Tibial nerve (tissue), 4 donors: ENCODE measurements around the gene FAHD2A. TPM values are rescaled to one million over a fixed set of nuclear protein-coding genes. Genes with fewer than 3 reads are reported as not detected.

Source experiments
- DNase-seq, 2 donors: peaks; one replicate each; pipeline ENCODE4 v3.0.0-alpha.2; 2019; ENCODE audit warnings: low spot score in 2 of 2
- H3K27ac ChIP-seq, 4 donors: fragments of 200-600 bp; sonication (generic) in 3 of 4; one replicate each; pipeline ENCODE4 v1.5.1; 2017 to 2019; ENCODE audit warnings: mild to moderate bottlenecking in 1 of 4
- H3K27me3 ChIP-seq, 2 donors: fragments of 200-600 bp; sonication (generic) in 1 of 2; one replicate each; pipeline versions ENCODE4 v1.5.1 to v1.6.0; 2017 to 2019
- H3K36me3 ChIP-seq, 3 donors: fragments of 200-600 bp; sonication (generic); one replicate each; pipeline ENCODE4 v1.5.1; 2018 to 2019
- H3K4me1 ChIP-seq, 4 donors: fragments of 200-600 bp; sonication (generic) in 3 of 4; one replicate each; pipeline ENCODE4 v1.5.1; 2017 to 2019
- H3K4me3 ChIP-seq, 4 donors: fragments of 200-600 bp; sonication (generic) in 3 of 4; one replicate each; pipeline ENCODE4 v1.5.1; 2017 to 2019; ENCODE audit warnings: mild to moderate bottlenecking in 1 of 4, moderate library complexity in 1 of 4
- H3K9me3 ChIP-seq, 4 donors: fragments of 200-600 bp; sonication (generic) in 3 of 4; one replicate each; pipeline ENCODE4 v1.5.1; 2017 to 2019
- EP300 ChIP-seq, 2 donors: sonication (generic); formaldehyde crosslinking; IDR thresholded peaks; one replicate each; pipeline ENCODE4 v1.6.1; 2017; ENCODE audit warnings: antibody characterized with exemption in 2 of 2, mild to moderate bottlenecking in 1 of 2
- POLR2A ChIP-seq, 2 donors: fragments of 450-650 bp; IDR thresholded peaks; one replicate each; pipeline ENCODE4 v1.6.1; 2017; ENCODE audit warnings: antibody characterized with exemption in 2 of 2, mild to moderate bottlenecking in 2 of 2, moderate library complexity in 2 of 2
- WGBS, 2 donors: methylation state at CpG; one replicate each; pipeline ENCODE4 v1.1.5; 2018; 5-methylcytosine and 5-hydroxymethylcytosine counted together
- total RNA-seq, 4 donors: library from RNA; depleted of rRNA; stranded (reverse); fragments of >200 nt; gene quantifications; one replicate each; pipeline ENCODE4 v1.1.0, GENCODE V29; 2016
- TF ChIP-seq, protein P1 (sequence below), 5 experiments: fragments of 200-600 bp in 3 of 5; fragments of 450-650 bp in 2 of 5; sonication (generic) in 3 of 5; IDR thresholded peaks; one replicate each; pipeline ENCODE4 v1.5.1; 2016 to 2019; ENCODE audit warnings: antibody characterized with exemption in 5 of 5, mild to moderate bottlenecking in 3 of 5, moderate library complexity in 2 of 5

The FAHD2A gene
- total RNA-seq, 4 donors from 2014 or later: 21.0 to 34.5 (median 24.8) TPM

DNA sequence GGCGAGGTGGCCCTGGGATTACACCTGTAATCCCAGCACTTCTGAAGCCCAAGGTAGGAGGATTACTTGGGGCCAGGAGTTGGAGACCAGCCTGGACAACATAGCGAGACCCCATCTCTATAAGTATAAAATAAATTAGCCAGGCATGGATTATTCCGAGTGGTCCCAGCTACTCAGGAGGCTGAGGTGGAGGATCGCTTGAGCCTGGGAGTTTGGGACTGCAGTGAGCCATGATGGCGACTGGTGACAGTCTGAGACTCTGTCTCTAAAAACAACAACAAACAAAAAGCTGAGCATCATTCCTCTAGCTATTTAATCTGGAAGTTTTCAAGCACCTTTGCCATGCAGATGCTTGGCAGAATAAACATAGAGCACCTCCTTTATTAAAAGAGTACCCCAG, 21.8 kb upstream of the FAHD2A start:
- H3K4me3 ChIP-seq: no peak overlapping the region
- H3K27ac ChIP-seq: no peak overlapping the region
- H3K9me3 ChIP-seq: no peaks in the 10 kb centered on the region
- no peaks in the 10 kb centered on the region for H3K27me3 ChIP-seq
- 94 to 96% methylated on average over 5 of the region's 5 CpGs for WGBS, 2 donors
- TF ChIP-seq, protein P1, sequence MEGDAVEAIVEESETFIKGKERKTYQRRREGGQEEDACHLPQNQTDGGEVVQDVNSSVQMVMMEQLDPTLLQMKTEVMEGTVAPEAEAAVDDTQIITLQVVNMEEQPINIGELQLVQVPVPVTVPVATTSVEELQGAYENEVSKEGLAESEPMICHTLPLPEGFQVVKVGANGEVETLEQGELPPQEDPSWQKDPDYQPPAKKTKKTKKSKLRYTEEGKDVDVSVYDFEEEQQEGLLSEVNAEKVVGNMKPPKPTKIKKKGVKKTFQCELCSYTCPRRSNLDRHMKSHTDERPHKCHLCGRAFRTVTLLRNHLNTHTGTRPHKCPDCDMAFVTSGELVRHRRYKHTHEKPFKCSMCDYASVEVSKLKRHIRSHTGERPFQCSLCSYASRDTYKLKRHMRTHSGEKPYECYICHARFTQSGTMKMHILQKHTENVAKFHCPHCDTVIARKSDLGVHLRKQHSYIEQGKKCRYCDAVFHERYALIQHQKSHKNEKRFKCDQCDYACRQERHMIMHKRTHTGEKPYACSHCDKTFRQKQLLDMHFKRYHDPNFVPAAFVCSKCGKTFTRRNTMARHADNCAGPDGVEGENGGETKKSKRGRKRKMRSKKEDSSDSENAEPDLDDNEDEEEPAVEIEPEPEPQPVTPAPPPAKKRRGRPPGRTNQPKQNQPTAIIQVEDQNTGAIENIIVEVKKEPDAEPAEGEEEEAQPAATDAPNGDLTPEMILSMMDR (IDR thresholded peaks at IDR 0.05): no peak
- TF ChIP-seq EP300 (IDR thresholded peaks at IDR 0.05) (no peak), POLR2A (IDR thresholded peaks at IDR 0.05) (no peak)
- peaks cover 0 to 42% (median 0%) of the 10 kb centered on the region in 3 donors for H3K36me3 ChIP-seq
- DNase-seq: no peak
- peaks cover 0 to 25% (median 12%) of the 10 kb centered on the region in 4 donors for H3K4me1 ChIP-seq

DNA sequence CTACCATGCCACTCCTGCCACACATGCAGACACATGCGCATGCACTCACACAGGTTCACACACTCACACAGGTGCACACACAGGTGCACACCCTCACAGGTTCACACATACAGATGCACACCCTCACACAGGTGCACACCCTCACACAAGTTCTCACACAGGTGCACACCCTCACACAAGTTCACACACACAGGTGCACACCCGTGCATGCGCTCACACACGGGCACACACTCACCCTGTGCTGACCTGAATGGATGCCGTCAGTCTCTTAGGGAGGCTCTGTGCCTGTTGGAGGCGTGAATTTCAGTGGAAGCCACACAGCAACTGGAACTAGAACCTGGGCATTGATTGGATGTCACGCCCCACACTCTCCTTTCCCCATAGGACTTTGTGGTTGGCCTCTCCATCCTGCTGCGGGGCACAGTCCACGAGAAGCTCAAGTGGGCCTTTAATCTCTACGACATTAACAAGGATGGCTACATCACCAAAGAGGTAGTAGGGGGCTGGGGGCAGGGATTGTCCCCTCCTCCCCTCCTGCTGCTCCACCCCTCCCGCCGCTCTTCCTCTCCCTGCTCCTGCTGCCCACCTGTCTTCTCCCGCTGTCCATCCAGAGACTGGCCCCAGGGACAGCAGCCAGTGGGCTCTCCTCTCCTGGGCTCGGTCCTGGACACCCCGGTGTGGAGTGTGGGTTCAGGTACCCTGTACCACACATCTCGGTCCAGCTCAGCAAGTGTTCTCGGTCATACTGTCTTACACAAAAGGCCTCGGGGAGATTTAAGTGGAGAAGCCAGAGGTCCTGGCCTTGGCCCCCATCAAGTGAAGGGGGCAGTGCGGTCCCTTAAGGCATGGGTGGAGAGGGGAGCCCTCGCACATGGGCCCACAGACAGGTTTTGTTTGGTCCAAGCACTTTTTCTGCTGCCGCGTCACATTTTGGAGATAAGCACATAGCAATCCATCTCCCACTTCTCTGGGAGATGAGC, 21.0 kb upstream of the FAHD2A start:
- TF ChIP-seq EP300 (IDR thresholded peaks at IDR 0.05): no peak
- TF ChIP-seq, protein P1 (IDR thresholded peaks at IDR 0.05): no peak
- TF ChIP-seq POLR2A (IDR thresholded peaks at IDR 0.05): no peak
- H3K36me3 ChIP-seq: peaks cover 0 to 34% (median 0%) of the 10 kb centered on the region in 3 donors
- peaks cover 0 to 32% (median 13%) of the 10 kb centered on the region in 4 donors for H3K4me1 ChIP-seq
- H3K9me3 ChIP-seq: no peaks in the 10 kb centered on the region
- no peak overlapping the region for H3K27ac ChIP-seq
- no peaks in the 10 kb centered on the region for H3K27me3 ChIP-seq
- H3K4me3 ChIP-seq: no peak overlapping the region
- 86 to 88% methylated on average over 22 of the region's 22 CpGs for whole genome bisulfite sequencing, 2 donors
- no peak for DNase-seq

DNA sequence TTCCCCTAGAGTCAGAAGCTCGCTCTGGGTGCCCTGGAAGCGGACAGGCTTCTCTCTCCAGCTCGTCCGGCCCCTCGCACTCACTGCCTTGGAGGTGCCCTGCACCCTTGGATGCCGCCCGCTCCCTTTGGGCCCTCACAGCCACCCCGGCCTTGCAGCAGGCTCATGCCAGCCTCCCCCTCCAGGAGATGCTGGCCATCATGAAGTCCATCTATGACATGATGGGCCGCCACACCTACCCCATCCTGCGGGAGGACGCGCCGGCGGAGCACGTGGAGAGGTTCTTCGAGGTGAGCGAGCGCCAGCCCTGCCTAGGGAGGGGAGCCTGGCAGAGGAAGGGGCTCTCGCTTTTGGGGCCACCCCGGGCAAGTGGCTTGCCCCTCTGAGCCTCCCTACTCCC, 20.3 kb upstream of the FAHD2A start:
- H3K4me1 ChIP-seq: peaks cover 0 to 32% (median 13%) of the 10 kb centered on the region in 4 donors
- peaks cover 0 to 27% (median 0%) of the 10 kb centered on the region in 3 donors for H3K36me3 ChIP-seq
- no peak overlapping the region for H3K27ac ChIP-seq
- no peak for DNase-seq
- TF ChIP-seq, protein P1 (IDR thresholded peaks at IDR 0.05): no peak
- no peak for TF ChIP-seq EP300 (IDR thresholded peaks at IDR 0.05)
- 93 to 96% methylated on average over 20 of the region's 20 CpGs for WGBS, 2 donors
- H3K9me3 ChIP-seq: no peaks in the 10 kb centered on the region
- no peaks in the 10 kb centered on the region for H3K27me3 ChIP-seq
- H3K4me3 ChIP-seq: no peak overlapping the region

DNA sequence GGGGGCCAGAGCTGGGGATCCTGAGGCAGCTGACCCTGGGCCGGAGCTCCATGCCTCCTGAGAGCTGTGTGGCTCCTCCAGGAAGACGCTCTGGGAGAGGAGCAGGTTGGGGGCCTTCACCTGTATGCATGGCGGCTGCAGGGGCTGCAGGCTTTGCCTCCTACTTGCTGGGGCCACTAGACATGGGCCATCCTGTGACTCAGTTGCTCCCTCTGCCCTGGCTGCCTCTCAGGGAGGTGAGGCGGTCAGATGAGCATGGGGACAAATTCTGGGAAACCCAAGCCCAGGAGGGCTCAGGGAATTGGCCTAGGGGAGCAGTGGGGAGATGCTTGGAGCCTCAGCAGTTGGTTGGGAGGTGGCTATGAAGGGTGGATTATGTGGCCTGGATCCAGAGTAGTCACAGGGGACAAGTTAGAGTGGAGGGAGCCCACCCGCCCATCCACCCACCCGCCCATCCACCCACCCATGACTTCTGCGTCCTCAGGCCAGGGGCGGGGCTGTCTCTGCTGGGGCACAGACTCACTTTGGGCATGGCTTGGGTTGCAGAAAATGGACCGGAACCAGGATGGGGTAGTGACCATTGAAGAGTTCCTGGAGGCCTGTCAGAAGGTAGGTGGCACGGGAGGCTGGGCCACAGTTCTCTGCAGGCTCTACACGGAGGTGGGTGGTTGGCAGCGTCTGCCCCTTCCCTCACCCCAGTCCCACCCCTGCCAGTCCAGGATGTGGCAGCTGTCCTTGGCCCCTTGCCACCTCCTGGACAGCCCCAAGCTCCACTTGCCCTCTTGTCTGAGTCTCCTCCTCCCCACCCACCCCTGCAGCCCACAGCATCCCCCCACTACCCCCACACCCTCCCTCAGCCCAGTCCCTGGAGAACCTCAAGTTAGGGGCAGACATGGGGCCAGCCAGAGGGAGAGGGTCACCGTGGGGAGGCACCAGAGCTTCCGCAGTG, 19.5 kb upstream of the FAHD2A start:
- DNase-seq: no peak
- H3K9me3 ChIP-seq: no peaks in the 10 kb centered on the region
- TF ChIP-seq, protein P1 (IDR thresholded peaks at IDR 0.05): no peak
- TF ChIP-seq POLR2A (IDR thresholded peaks at IDR 0.05): no peak
- no peak for TF ChIP-seq EP300 (IDR thresholded peaks at IDR 0.05)
- WGBS, 2 donors: 75 to 85% methylated on average over 10 to 14 of the region's 14 CpGs
- H3K4me3 ChIP-seq: no peak overlapping the region
- H3K27me3 ChIP-seq: no peaks in the 10 kb centered on the region
- peaks cover 0 to 20% (median 0%) of the 10 kb centered on the region in 3 donors for H3K36me3 ChIP-seq
- H3K4me1 ChIP-seq: peaks cover 0 to 32% (median 13%) of the 10 kb centered on the region in 4 donors
- H3K27ac ChIP-seq: peak overlapping the region in 2 of 4 donors; percentile 16 to 43
